Prostate gland (tissue), 2 donors: ENCODE data around the gene RAB25. TPM values are rescaled to one million over a fixed set of nuclear protein-coding genes. Genes with fewer than 3 reads are reported as not detected.

Experiments
- DNase-seq: peaks from one replicate; pipeline ENCODE4 v3.0.0-alpha.2; 2019; ENCODE audit warnings: low spot score
- H3K27ac ChIP-seq, 2 donors: fragments of 200-600 bp; sonication (generic); 2 replicates each; pipeline ENCODE4 v1.5.1; 2017 to 2019
- H3K27me3 ChIP-seq: fragments of 200-600 bp; sonication (generic); replicated peaks from 2 replicates; pipeline ENCODE4 v1.5.1; 2019; ENCODE audit not compliant: insufficient read depth
- H3K36me3 ChIP-seq, 2 donors: fragments of 200-600 bp; sonication (generic); 1 replicate in 1 of 2; 2 replicates in 1 of 2; pipeline versions ENCODE4 v1.5.1 to v1.8.1; 2017 to 2019
- H3K4me1 ChIP-seq: fragments of 200-600 bp; sonication (generic); replicated peaks from 2 replicates; pipeline ENCODE4 v1.5.1; 2019
- H3K4me3 ChIP-seq, 2 donors: fragments of 200-600 bp; sonication (generic); 2 replicates each; pipeline ENCODE4 v1.5.1; 2017 to 2019
- H3K9me3 ChIP-seq: fragments of 200-600 bp; sonication (generic); 2 replicates; pipeline ENCODE4 v1.5.1; 2017
- CTCF ChIP-seq, 4 experiments: fragments of 200-600 bp in 2 of 4; fragments of 450-650 bp in 2 of 4; sonication (generic) in 2 of 4; IDR thresholded peaks; 1 replicate in 3 of 4; 2 replicates in 1 of 4; pipeline ENCODE4 v1.5.1; 2016 to 2019; ENCODE audit warnings: antibody characterized with exemption in 4 of 4, mild to moderate bottlenecking in 2 of 4, moderate library complexity in 2 of 4
- POLR2A ChIP-seq: fragments of 450-650 bp; IDR thresholded peaks from one replicate; pipeline ENCODE4 v1.6.1; 2016; ENCODE audit warnings: antibody characterized with exemption, mild to moderate bottlenecking
- POLR2AphosphoS5 ChIP-seq: sonication (generic); formaldehyde crosslinking; IDR thresholded peaks from one replicate; pipeline ENCODE4 v1.6.1; 2017; ENCODE audit warnings: antibody characterized with exemption
- WGBS: methylation state at CpG from one replicate; pipeline ENCODE4 v1.1.5; 2018; 5-methylcytosine and 5-hydroxymethylcytosine counted together
- intact Hi-C: fragments of 100-400 bp; cut with DNase I; formaldehyde crosslinking; loops from one replicate; pipeline ENCODE4 v1.14.2; 2022
- total RNA-seq, 2 donors: library from RNA; depleted of rRNA; stranded (reverse); fragments of >200 nt; gene quantifications; one replicate each; pipeline ENCODE4 v1.1.0, GENCODE V29; 2016

Gene RAB25
- total RNA-seq, 2 donors from 2014 or later, result 33.5 to 100 TPM

- peak overlapping the region in 1 of 2 donors; percentile 29 for H3K27ac ChIP-seq
- H3K4me1 ChIP-seq, result no peaks in the 10 kb centered on the region
- no peak for DNase-seq
- WGBS, result 35% methylated on average over 68 of the region's 73 CpGs
- peak overlapping the region; percentile 23 to 35 for H3K4me3 ChIP-seq
- no peaks in the 10 kb centered on the region for H3K36me3 ChIP-seq
- TF ChIP-seq POLR2AphosphoS5 (no peak), POLR2A (no peak), CTCF (IDR thresholded peaks at IDR 0.05) (no peak)
- H3K27me3 ChIP-seq, result no peaks in the 10 kb centered on the region
- H3K9me3 ChIP-seq, result no peaks in the 10 kb centered on the region
- intact Hi-C loops, result no loop called here
These were observed 15.9 kb downstream of the RAB25 start for GRCh38 chr1:156076609-156077429.

- Histone ChIP-seq H3K4me3 (no peak overlapping the region), H3K36me3 (no peaks in the 10 kb centered on the region), H3K27ac (no peak overlapping the region), H3K4me1 (no peaks in the 10 kb centered on the region), H3K27me3 (no peaks in the 10 kb centered on the region), H3K9me3 (no peaks in the 10 kb centered on the region)
- TF ChIP-seq CTCF (IDR thresholded peaks at IDR 0.05) (no peak), POLR2A (no peak), POLR2AphosphoS5 (no peak)
- intact Hi-C loops, result no loop called here
- no peak for DNase-seq
- WGBS, result 74% methylated on average over 19 of the region's 19 CpGs
These were observed 16.4 kb downstream of the RAB25 start for GRCh38 chr1:156077430-156077760.

GRCh38 chr1:156078728-156079127 lies 17.8 kb downstream of the RAB25 start:
- Histone ChIP-seq H3K36me3 (no peaks in the 10 kb centered on the region), H3K9me3 (no peaks in the 10 kb centered on the region), H3K4me1 (no peaks in the 10 kb centered on the region), H3K27ac (no peak overlapping the region), H3K27me3 (no peaks in the 10 kb centered on the region), H3K4me3 (no peak overlapping the region)
- WGBS, result 81% methylated on average over 5 of the region's 5 CpGs
- intact Hi-C loops, result no loop called here
- no peak for DNase-seq
- TF ChIP-seq POLR2AphosphoS5, result no peak
- TF ChIP-seq CTCF (IDR thresholded peaks at IDR 0.05), result no peak
- TF ChIP-seq POLR2A, result no peak

- no peaks in the 10 kb centered on the region for H3K4me1 ChIP-seq
- no peaks in the 10 kb centered on the region for H3K36me3 ChIP-seq
- WGBS, result 66% methylated on average over 5 of the region's 5 CpGs
- no peak for TF ChIP-seq POLR2A
- no peak for TF ChIP-seq CTCF (IDR thresholded peaks at IDR 0.05)
- no peak for TF ChIP-seq POLR2AphosphoS5
- no peak overlapping the region for H3K4me3 ChIP-seq
- no peaks in the 10 kb centered on the region for H3K9me3 ChIP-seq
- no peaks in the 10 kb centered on the region for H3K27me3 ChIP-seq
- DNase-seq, result no peak
- intact Hi-C loops, result no loop called here
- H3K27ac ChIP-seq, result no peak overlapping the region
These were observed 18.8 kb downstream of the RAB25 start for GRCh38 chr1:156079762-156080161.

GRCh38 chr1:156080241-156080862 lies 19.4 kb downstream of the RAB25 start:
- intact Hi-C loops, result no loop called here
- Histone ChIP-seq H3K4me3 (no peak overlapping the region), H3K27ac (no peak overlapping the region), H3K36me3 (no peaks in the 10 kb centered on the region), H3K4me1 (no peaks in the 10 kb centered on the region), H3K9me3 (no peaks in the 10 kb centered on the region), H3K27me3 (no peaks in the 10 kb centered on the region)
- DNase-seq, result no peak
- no peak for TF ChIP-seq POLR2A
- no peak for TF ChIP-seq CTCF (IDR thresholded peaks at IDR 0.05)
- no peak for TF ChIP-seq POLR2AphosphoS5
- WGBS, result 52% methylated on average over 8 of the region's 8 CpGs
